NOMO-1 (cell line): Measurements from ENCODE around the gene SH2D4B.
"Not testable (repeated sequence)": the region's sequence is repeated elsewhere in the genome, so short reads cannot be mapped to it uniquely, and the experiment has no call there.

Experiments used
- DNase-seq, 2 experiments: peaks; one replicate each; lab custom pipeline; 2025; ENCODE audit not compliant: unreplicated experiment in 2 of 2; lab: John Stamatoyannopoulos, UW

The SH2D4B gene

DNA sequence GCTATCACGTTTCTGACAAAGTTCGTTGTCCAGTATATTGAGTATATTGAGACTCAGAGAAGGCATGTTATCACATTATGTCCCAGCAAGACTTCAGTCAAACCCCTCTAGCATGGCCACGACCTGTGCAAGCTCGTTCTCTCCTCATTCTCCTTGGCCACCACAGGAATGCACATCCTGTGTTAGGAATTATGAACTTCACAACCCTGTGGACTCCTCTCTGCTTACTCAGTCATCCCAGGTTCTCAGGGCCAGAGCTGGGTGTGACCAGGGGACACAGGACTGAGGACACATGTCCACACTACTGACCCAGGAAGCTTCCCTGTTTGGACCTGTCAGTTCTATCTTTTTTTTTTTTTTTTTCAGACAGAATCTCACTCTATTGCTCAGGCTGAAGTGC is 4.4 kb downstream of the SH2D4B start:
- no peak for DNase-seq

DNA sequence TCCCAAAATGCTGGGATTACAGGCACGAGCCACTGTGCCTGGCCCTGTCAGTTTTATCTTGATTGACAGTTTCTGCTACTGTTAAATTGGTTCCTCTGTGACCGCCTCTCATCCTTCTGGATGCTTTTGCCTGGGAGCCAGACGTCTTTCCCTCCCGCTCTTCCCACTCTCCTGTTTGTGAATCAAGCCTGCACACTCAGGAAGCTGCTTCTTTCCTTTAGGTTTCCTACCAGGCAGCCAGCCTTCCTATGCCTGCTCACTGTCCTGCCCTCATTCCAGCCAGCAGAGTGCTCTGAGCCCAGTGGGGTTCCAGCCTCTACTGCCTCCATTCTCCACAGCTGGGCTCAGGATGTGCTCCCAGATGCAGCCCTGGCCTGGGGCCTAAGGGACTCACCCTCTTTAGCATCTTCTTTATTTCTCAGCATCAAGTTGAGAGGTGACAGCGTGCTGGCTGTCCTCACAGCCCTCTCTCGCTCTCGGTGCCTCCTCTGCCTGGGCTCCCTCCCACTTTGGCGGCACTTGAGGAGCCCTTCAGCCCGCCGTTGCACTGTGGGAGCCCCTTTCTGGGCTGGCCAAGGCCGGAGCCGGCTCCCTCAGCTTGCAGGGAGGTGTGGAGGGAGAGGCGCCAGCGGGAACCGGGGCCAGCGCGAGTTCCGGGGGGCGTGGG is 5.1 kb downstream of the SH2D4B start:
- DNase-seq = no peak

DNA sequence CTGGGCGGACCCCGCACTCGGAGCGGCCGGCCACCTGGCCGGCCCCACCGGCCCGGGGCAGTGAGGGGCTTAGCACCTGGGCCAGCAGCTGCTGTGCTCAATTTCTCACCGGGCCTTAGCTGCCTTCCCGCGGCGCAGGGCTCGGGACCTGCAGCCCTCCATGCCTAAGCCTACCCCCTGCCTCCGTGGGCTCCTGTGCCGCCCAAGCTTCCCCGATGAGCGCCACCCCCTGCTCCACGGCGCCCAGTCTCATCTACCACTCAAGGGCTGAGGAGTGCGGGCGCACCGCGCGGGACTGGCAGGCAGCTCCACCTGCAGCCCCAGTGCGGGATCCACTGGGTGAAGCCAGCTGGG is 5.6 kb downstream of the SH2D4B start:
- DNase-seq = not testable (repeated sequence)

DNA sequence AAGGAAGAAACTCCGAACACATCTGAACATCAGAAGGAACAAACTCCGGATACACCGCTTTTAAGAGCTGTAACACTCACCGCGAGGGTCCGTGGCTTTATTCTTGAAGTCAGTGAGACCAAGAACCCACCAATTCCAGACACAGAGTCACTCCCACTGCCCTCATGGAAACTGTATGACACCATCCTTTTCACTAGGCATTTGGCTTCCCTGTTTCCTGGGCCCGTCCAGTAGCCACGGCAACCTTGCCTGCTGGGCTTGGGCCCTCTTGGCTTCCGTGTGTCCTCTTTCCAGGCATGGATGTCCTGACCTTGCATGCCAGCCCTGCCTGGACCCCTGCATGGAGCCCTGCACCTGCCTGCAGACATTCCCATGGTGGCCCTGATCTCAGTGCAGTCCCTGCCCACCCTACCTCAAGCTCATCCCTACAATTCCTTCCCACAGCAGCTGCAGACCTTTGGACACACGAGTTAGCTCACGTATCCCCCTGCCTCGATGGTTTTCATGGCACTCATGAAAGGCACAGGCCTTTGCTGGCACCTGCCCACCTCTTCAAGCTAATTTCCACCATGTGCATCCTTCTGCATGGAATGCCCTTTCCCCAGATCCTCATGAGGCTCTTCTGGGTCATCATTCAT is 6.7 kb downstream of the SH2D4B start:
- DNase-seq = no peak

DNA sequence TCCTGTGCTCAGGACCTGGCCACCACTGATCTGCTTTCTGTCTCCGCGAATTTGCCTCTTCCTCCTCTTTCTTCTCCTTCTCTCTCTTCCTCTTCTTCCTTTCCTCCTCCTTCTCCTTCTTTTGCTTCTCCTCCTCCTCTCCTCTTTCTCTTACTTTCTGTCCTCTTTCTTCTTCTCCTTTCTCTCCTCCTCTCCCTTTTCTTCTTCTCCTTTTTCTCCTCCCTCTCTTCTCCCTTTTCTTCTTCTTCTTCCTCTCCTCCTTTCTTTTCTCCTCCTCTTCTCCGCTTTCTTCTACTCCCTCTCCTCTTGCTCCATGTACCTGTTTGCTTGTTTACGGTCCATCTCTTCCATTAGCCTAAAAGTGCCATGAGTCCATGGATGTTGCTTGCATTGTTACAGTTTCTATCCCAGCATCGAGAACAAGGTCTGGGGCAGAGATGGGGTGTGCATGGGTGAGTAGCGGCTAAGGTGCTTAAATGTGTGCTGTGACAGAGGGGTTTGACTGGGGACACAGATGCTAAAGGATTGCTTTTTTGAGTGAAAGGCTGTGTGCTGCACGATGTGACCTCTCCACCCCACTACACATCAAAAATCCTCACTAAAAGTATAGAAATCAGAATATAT is 7.7 kb downstream of the SH2D4B start:
- no peak for DNase-seq

DNA sequence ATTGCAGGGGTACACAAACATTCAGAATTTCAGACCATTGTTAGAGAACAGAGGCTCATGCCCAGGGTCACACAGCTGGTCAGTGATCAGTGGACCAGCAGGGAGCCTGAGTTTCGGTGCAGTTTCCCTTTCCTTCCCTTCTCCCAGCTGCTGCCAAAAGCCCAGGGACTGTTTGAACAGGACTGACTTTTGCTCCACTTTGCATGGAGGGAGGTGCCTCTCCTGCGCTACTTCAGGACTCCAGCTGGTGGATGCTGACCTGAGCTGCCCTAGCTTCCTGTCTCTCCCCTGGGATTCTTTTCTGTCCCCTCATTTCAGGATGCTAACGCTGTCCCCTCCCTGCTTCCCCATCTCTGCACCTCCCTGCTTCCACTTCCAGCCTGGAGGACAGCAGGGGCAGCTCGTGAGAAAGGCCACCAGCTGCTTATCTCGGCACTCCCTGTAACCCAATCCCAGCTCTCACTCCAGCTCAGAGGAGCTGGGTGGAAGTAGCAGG is 14.5 kb downstream of the SH2D4B start:
- DNase-seq = no peak

DNA sequence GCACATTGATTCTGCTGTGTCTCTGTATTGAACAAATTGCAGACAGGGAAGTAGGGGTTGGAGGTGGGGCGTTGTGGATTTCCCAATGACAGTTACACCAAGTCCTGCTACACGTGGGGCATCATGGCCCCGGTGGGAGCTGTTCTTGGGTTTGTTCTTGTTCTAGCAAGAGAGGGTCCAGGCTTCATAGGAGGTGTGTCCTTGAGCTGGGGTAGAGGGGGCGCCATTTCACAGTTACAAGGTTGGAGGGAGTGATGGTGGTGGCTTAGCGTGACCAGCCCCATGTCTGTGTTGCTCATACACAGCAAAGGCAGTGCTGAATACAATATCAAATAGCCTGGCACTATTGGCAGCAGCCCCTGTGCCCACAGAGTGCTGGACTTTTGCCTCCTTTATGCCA is 15.7 kb downstream of the SH2D4B start:
- peak in 1 of 2 experiments; percentile 20 for DNase-seq

DNA sequence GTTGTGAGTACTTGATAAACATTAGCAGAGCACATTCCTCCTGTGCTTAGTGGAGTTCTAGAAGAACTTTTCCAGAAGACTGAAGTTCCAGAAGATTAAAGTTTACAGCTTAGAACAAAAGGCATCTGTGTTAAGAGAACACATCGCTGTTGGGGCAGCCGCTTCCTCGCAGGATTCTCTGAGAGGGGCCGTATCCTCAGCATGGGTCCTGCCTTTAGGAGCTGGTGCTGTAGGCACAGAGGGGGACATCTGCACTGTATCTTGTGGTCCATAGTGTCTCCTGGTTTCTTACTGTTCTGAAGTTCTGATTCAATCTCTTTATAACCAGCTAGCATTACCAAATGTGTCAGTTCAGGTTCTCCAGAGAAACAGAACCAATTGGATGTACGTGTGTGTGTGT is 16.3 kb downstream of the SH2D4B start:
- no peak for DNase-seq

DNA sequence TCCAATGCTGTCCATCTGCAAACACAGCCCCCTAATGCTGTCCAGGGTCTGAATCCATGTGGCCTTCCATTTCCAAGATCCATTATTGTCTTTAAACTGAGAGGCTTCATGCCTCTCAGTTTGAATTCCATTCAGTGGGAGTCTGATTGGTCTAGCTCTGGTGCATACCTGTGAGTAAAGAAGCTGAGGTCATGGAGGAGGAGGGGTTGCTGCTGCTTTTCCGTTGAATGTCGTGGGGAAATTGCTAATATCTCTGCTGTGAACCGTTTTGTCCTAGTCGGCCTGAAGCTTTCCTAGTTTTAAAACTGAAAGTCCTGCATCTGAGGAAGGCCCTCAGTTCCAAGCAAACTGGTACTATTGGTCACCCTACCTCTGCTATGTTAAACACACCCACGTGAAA is 17.7 kb downstream of the SH2D4B start:
- no peak for DNase-seq

DNA sequence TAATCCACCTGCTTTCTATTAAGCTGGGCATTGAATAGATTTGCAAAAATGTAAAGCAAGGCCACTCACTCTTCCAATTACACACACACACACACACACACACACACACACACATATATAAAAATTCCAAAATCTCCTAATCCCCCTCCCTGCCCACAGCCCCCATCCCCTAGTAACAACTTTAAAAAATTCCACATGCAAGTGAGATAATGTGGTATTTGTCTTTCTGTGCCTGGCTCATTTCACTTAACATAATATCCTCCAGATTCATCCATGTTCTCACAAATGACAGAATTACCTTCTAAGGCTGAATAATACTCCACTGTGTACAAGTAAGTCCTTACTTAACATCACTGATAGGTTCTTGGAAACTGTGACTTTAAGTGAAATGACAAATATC is 24.2 kb downstream of the SH2D4B start:
- no peak for DNase-seq

DNA sequence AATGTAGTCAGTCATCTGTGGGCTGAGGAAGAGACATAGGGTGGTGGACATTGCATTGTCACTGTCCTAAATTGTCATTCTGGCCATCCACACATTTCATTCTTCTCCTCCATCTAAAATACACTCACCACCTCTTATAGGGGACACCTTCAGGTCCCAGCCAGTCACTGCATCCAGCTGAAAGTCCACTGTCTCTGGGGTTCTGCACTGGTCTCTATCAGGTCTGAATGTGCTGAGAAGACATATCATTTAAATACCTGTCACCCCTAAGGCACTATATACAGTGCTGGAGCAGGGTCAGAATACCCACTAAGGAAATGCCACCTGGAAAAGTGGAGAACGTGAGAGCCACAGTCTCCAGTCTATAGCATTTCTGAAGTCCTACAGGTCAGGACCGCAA is 29.6 kb downstream of the SH2D4B start:
- DNase-seq = no peak

DNA sequence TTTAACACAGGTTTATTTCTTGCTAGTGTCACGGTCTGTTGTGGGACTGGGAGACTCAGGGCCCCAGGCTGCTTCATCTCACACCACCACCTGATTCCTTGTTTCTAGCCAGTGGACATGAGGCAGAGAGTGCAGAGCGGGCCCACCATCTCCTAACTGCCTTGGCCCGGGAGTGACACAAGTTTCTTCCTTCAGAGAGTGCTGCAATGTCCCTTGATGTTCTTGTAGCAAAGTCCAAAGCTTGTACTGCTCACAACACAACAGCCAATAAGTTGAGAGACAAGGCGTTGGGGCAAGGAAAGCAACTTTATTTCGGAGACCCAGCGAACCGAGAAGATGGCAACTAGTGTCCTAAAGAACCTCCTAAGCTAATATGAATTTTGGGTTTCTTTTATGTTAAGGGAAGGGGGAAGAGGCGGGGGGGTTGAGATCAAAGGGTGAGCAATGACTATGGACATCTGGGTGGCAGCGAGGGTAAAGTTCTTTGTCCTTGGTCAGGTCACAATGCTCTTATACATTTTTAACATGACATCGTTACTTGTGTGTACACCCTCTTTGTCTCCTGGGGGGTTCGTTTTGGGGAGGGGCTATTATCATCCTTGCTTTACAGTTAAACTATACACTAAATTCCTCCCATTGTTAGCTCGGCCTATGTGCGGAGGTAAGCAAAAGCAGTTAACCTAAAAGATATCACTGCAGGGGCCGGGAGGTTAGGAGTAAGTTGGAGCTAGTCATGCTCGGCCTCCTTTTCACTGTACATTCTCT is 31.6 kb downstream of the SH2D4B start:
- no peak for DNase-seq

DNA sequence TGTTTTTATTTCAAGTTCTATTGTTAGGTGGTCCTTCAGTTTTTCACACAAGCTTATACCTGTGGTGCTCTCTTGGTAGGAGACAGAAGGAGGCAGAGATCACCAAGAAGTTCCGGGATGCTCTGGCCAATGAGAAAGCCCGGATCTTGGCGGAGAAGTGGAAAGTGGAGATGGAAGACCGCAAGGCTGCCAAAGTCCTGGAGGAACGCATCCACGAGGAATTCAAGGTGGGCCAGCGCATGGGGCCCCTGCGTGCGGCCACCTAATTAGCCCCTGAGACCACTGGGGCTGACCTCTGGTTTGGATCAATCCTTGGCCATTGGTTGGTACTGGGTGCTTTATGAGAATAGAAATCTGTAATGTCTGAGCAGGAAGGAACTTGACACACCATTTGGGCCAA is 33.6 kb downstream of the SH2D4B start:
- DNase-seq = no peak

DNA sequence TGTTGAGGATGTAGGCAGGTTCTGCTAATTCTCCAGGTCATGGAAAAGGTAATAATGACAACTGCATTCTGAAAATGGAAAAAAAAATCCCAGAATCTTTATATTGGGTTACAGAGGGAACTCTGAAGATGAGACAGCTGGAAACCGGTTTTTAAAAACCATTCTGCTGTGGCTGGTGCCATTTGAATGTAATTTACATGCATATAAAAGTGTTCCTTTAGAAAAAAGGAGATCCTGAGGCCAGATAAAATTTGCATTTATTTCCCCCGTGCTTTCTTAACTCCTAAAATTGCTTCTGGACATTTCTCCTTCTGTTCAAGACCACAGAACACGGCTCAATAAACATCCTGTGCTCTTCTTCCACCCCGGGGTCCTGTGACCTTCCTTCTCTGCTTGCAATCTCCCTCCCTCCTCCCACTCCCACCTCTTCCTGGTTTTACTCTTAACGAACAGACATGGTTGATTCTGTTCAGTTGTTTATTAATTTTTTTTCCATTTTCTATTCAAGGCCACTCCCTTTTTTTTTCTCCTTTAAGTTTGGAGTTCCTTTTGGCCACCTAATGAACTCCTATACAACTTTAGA is 41.6 kb downstream of the SH2D4B start:
- peak in 1 of 2 experiments; percentile 24 for DNase-seq

DNA sequence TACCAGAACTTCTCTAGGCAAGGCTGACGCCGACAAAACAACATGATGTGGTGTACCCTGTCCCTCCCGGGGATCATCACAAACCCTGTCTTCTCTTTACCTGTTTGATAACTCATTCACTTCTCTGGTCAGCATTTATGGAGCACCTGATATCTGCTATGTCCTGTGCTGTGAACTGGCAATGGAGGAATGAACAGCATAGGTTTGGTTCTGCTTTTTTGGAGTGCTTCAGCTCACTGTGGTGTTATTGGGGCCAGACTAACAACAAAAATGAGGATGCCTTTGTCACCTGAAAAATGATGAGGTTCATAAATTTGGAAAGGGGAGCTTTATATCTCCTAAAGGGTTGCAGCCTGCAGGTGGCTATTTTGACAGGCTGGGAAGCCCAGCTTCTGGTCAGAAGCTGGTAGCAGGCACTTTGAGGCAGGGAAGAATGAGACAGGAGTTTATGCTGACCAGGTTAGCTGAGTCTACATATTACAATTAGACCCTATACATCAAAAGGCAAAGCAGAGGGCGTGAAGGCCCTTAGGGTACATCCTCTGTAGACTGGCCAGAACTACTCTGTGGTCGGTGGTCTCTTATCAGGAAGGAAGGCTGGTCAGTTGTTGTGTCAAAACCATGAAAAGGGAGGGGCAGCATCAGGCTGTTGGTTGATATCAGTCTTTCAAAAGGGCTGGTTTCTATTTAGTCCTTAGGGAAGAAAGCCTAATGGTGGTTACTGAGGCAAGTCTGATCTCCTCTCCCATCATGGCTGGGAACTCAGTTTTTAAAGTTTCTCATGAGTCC is 42.3 kb downstream of the SH2D4B start:
- DNase-seq = peak in 1 of 2 experiments; percentile 40

DNA sequence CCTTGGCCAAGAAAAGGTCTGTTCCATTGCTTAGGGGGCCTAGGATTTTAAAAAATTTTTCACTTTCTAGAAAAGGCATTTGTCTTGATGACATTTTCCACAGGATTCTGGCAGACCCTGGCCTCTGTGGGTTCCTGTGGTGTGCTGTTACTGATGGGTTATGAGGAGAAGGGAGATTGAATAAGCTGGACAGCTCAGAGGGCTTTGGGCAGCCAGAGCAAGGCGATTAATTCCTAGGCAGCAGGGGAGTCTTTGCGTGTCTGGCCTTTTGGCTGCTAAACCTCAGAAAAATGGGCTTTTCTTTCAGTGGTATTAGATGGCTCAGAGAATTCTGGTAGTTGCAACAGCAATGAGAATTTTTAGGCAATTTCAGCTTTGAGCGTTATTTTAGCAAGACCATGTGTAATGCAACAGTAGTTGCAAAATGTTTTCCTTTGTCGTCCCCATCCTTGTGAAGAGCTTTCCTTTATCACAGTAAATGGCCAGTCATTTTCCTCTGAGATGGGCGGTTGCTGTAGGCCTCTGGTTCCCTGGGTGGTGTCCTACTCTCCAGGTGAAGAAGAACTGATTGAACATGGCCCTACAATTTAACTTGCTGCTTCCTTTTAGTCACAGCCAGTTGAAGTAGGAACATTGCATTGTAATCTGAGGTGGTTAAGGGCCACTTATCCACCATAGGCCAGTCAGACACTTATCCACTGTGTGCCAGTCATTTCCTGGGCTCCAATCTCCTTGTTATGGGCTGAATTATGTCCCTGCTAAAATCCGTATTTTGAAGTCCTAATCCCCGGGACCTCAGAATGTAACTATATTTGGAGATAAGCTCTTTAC is 43.2 kb downstream of the SH2D4B start:
- peak; percentile 65 to 66 for DNase-seq

DNA sequence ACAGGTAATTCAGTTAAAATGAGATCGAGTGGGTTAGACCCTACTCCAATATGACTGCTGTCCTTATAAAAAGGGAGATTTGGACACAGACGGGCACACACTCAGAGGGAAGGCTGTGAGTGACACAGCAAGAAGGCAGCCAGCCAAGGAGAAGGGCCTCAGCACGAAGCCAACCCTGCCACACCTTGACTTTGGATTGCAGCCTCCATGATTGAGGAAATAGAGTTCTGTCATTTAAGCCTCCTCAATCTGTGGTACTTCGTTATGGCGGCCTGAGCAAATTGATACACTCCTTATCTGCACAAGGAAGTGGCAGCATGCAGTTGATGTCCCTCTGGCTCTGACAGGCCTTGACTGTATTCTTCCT is 43.8 kb downstream of the SH2D4B start:
- no peak for DNase-seq

DNA sequence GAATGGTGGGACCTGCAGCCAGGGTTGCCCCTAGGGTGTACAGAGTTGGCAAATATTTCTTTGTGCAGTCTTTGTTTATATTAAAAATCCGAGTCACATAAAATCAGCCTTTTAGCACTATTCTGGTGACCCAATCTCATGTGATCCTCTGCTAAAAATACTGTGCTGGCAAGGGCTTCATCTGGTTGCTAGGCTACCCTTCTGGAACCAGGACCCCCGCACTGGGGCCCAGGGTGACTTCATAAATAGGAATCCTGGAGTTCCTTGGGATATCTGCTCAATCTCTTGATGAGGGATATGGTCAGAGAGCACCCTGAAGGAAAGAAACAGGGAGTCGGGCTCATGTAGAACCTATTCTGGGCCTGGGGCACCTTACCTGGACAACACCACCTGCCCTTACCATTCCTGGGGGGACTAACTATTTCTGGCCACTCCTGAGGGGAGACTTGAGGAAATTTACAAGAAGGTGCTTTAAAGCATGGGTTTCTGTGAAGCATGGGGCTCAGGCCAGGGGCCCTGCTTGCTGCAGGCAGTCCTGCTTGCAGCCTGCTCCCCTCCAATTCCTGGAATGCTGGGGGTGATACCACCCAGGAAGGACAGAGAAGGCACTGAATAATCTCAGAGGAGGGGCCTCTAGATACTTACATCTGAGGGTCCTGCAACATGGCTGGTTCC is 44.7 kb downstream of the SH2D4B start:
- DNase-seq = no peak

DNA sequence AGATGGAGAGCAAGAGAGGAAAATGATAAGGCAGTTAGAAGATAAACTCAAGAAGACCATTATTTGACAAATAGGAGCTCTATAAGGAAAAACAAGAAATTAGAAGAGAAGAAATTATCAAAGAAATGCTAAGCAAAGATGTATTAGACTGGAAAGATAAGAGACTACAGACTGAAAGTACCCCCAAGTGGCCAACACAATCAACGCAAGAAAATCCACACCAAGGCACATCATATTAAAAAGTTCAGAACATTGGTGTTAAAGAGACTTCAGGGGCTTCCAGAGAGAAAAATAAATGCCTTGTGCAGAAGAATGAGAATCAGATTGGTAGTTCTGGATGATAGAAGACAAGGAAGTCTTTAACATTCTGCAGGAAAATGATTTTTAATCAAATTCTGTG is 46.0 kb downstream of the SH2D4B start:
- DNase-seq = no peak
